LNCaP clone FGC (cell line): ENCODE measurements around the gene A2M.

Source experiments
- DNase-seq: peaks from one replicate; pipeline ENCODE4 v3.0.0-alpha.2; 2011; ENCODE audit warnings: low read depth
- H3K4me3 ChIP-seq: 2 replicates; pipeline ENCODE4 v1.5.1; 2011; ENCODE audit warnings: mild to moderate bottlenecking, low read depth, low read length, control low read depth
- CTCF ChIP-seq: IDR thresholded peaks from 2 replicates; pipeline ENCODE4 v1.5.1; 2012; ENCODE audit warnings: mild to moderate bottlenecking; ENCODE audit not compliant: control insufficient read depth, insufficient read depth; ENCODE audit errors: extremely low read depth

A2M gene

GRCh38 chr12:9050521-9051157, 65.1 kb downstream of the A2M start:
- H3K4me3 ChIP-seq, result no peak overlapping the region
- TF ChIP-seq CTCF, result no peak
- no peak for DNase-seq

DNA sequence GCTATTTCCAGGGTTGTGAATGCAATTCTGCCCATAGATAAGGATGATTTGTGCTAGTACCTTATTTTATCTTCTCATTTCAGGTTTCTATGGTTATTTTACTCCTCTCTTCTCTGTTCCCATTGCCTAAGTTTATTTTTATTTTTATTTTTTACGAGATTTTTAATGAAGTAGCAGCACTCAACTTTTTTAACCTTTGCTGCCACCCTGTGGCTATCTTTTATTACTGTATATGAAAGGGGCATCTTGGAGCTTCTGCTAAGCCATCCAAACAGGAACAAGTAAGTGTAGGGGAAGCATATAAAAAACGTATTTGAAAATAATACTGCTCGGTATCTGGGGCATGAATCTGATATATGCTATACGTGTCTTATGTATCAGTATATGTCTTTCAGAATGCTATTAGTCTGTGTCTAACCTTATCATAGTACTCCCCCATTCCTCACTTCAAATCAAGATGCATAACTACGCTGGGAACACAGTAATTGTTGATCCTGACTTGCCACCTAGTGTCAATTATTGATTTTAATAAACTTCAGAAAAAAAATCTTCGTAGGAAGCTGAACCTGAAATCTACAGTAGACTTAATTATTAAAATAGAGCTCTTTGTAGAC, 66.1 kb downstream of the A2M start:
- TF ChIP-seq CTCF, result peak; percentile 61
- DNase-seq, result peak; percentile 42

DNA sequence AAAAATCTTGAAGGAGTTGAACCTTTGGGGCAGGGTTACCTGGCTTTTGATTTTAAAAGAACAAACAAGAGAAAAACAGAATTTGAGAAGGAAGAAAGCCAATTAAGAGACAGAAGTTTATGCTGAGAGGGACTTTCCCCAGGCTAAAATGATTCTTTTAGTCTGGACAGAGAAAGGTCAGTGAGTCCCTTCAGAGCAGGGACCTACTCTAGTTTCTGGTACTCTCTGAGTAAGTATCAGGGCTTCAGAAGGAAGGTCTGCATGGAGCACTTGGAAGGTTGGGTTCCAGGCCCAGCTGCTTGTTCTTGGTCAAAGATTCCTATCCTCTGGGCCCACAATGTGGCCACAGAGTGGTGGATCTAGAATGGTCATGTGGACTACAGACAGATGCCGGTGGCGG, 66.8 kb downstream of the A2M start:
- TF ChIP-seq CTCF, result no peak
- DNase-seq, result no peak
- no peak overlapping the region for H3K4me3 ChIP-seq

More for the DNA sequence above, 66.1 kb downstream of the A2M start:
- no peak overlapping the region for H3K4me3 ChIP-seq

GRCh38 chr12:9047105-9047504, 68.6 kb downstream of the A2M start:
- TF ChIP-seq CTCF, result no peak
- DNase-seq, result no peak
- H3K4me3 ChIP-seq, result no peak overlapping the region

GRCh38 chr12:9043766-9044165, 72.0 kb downstream of the A2M start:
- DNase-seq, result no peak
- TF ChIP-seq CTCF, result no peak

DNA sequence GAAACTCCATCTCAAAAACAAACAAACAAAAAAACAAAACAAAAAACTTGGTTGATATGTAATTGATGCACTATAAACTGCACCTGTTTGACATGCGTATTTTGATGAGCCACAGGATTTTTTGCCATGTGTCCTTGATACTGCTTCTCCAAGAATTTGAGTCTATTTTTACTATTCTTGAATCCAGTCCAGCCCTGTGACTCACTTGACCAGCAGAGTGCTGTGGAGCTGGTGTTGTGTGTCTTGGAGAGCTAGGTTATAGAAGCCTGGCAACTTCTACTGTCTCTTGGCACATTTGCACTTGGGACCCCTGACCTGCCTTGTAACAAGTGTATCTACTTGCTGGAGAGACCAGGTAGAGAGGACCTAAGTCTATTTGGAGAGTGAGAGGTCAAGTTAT, 74.4 kb downstream of the A2M start:
- TF ChIP-seq CTCF, result no peak
- no peak overlapping the region for H3K4me3 ChIP-seq
- DNase-seq, result no peak

More at GRCh38 chr12:9043766-9044165, 72.0 kb downstream of the A2M start:
- no peak overlapping the region for H3K4me3 ChIP-seq
